ENCODE data around the gene ADARB1. TPM values are rescaled to one million over a fixed set of nuclear protein-coding genes. Genes with fewer than 3 reads are reported as not detected.

Gene ADARB1
- total RNA-seq, 1 experiment from 2014 or later = 5.0 TPM

DNA sequence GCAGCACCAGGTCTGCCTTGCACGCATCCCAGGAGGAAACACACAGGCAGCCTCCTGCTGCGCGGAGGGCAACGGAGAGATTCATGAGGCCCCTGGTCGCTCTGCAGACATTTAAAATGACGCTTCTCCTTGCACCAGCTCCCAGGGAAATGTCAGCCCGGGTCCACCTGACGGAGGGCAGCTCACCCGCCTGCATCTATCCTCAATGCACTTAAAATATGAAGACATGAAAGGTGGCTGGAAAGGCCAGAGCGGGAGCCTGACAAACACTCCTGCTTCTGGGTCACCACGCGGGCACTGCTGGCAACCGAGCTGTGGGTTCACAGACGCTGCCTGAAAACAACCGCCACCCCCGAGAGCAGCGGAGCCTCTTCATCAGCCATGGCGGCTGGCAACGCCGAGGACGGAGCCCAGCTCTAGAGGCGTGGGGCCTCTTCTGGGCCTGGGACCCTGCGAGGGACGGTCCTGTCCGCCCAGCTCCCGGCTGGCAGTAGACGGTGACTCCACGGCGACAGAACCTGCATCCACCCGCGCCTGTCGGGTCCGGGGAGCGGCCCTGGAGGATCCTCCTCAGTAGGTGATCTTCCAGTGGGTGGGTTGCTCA is 190.6 kb downstream of the ADARB1 start:
- DNase-seq (ENCODE audit: low read depth) = no peak

DNA sequence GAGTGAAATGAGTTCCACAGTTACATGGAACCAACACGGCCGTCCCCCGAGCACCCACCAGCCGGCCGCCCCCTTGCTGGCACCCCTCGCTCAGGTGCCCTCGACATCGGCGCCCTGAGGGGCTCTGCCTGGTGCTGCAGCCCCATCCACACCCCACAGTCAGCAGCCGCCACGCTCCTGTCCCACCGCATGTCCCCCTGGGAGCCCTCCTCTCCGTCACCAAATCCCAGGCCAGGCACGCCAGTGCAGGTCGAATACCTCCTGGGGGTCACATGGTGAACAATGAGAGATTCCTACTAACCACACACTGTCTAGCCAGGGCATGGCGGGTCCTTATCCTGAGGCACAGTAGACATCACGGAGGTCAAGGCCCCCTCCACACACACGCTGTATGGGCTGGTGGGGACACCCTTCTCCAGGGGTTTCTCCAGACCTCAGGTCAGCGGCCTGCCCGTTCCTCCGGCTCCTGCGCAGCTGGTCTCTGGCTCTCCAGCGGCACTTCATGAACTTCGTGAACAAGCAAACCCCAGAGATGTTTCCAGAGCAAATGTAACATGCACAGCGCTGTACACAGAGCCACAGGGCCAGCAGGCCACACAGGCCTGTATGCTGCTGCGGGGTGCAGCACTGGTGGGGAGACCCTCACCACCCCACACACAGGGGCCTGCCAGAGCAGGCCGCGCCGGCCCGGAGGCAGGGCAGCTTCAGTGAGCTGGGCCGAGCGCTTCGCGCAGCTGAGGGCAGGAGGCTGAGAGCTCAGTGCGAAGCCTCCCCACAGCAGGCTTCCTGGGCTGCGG is 191.5 kb downstream of the ADARB1 start:
- no peak for DNase-seq (ENCODE audit: low read depth)

DNA sequence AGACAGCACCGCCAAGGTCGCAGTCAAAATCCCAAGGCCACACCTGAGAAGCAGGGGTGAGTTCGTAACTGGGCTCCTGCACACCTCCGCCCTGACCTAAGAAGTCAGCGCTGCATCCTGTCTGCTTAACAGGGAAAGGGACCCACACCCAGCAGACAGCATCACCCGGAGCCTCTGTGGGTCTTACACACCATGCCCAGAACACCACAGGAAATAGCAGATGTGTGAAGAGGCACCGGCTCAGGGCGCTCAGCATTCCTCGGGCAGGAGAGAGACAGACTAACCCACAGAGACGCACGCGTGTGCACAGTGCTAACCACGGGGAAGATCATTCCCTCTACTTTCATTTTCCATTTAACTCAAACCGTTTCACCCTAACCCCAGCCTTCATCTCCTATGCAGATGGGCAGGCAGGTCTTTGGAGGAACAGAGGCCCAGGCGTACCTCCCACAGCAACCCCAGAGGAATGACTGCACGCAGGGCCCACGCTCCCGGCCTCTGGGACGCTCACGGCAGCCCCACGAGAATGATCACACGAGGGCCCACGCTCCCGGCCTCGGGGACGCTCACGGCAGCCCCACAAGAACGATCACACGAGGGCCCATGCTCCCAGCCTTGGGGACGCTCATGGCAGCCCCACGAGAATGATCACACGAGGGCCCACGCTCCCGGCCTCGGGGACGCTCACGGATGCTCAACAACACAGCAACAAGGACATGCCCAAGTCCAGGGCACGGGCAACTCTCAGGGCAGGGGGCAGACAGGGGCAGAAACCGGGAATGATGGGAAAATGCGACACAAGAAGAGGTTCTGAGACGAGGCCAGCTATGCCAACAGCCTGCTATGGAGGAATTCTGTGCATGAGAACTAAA is 192.4 kb downstream of the ADARB1 start:
- DNase-seq (ENCODE audit: low read depth) = no peak

DNA sequence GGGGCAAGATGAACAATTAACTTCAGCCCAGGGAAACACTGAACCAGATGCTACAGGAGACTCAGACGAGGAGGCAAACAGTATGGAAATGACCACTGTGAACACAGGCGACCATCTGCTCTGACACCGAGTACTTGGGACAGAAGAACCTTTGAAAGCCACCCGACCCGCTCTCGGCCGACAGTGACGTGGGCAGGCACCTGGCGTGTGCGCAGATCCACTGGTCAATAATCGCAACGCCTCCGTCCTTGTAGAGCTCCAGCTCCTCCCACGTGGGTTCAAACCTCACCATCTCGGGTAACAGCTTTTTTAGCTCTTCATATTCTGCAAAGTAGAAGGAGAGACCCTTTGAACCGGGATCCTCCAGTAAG is 193.0 kb downstream of the ADARB1 start:
- no peak for DNase-seq (ENCODE audit: low read depth)

DNA sequence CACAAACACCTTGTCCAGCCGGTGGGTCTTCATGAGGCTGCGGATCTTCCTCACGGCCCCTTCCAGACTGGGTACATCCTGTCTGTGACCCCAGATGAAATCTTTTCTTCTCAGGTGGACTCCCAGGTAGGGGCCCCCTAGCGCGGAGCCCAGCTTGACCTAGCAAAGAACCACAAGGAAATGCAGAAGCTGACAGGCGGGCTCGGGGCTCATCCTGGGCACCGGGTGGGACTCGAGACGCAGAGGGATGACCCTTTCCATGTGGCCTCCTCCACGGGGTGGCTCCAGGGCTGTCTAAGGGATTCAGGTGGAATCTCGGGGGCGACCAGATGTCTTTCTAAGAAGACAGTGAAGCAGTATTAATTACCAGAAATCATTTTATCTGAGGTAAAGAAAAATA is 195.5 kb downstream of the ADARB1 start:
- no peak for DNase-seq (ENCODE audit: low read depth)

DNA sequence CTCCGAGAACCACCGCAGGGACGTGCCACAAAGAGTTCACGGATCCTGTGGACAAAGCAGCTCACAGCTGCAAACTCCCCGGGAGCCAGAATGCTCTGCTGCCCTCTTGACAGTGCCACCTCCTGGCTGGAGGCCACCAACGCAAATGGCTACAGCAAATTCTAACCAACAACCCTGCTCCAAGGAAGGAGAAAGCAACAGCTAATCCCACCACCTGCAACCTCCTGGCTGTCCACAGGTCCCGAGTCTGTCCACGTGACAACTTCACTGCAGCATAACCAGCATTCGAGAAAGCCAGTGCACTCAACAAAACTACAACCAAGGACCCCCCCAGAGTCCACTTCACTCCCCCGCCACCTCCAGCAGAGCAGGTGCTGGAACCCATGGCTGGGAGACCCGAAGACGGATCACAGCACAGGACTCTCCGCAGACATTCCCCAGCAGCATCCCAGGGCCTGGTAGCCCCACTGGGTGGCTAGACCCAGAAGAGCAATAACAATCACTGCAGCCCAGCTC is 196.0 kb downstream of the ADARB1 start:
- no peak for DNase-seq (ENCODE audit: low read depth)

Other genes with a start within 250 kb of the ADARB1 start
- gene PTTG1IP, start 200.9 kb upstream of the ADARB1 start, total RNA-seq (2014; rRNA removed; shearing (Covaris generic)) = 470 and 558 TPM in 2 replicates
- 0.10 TPM in 1 of 2 replicates, not detected in the other for gene ITGB2, start 153.7 kb upstream of the ADARB1 start, total RNA-seq (2014; rRNA removed; shearing (Covaris generic))
- 10.8 and 23.4 TPM in 2 replicates for gene SLX9, start 134.6 kb upstream of the ADARB1 start, total RNA-seq (2014; rRNA removed; shearing (Covaris generic))
- gene POFUT2, start 213.3 kb downstream of the ADARB1 start, total RNA-seq (2014; rRNA removed; shearing (Covaris generic)) = 65.7 and 81.8 TPM in 2 replicates